MM.1S (cell line): ENCODE measurements around the gene ADAMTS12.

Experiments used
- DNase-seq: peaks from one replicate; pipeline ENCODE4 v3.0.0-alpha.2; 2015
- H2AFZ ChIP-seq: fragments of 300-600 bp; sonication (generic); 2 replicates; pipeline ENCODE4 v1.6.0; 2016; ENCODE audit warnings: antibody characterized with exemption, low read length
- H3F3A ChIP-seq: fragments of 300-600 bp; sonication (generic); 2 replicates; pipeline ENCODE4 v1.6.1; 2016; ENCODE audit warnings: mild to moderate bottlenecking, antibody characterized with exemption, low read length, moderate library complexity, mixed read lengths; ENCODE audit not compliant: insufficient read depth
- H3K27ac ChIP-seq: fragments of 300-600 bp; sonication (generic); 2 replicates; pipeline ENCODE4 v1.5.1; 2016; ENCODE audit warnings: mild to moderate bottlenecking, low read length
- H3K27me3 ChIP-seq: fragments of 300-600 bp; sonication (generic); replicated peaks from 2 replicates; pipeline ENCODE4 v1.6.0; 2016; ENCODE audit warnings: low read length; ENCODE audit not compliant: insufficient read depth
- H3K36me3 ChIP-seq: fragments of 300-600 bp; sonication (generic); replicated peaks from 2 replicates; pipeline ENCODE4 v1.6.1; 2016; ENCODE audit warnings: mild to moderate bottlenecking, low read length, mixed read lengths; ENCODE audit not compliant: insufficient read depth
- H3K4me1 ChIP-seq: fragments of 300-600 bp; sonication (generic); 2 replicates; pipeline ENCODE4 v1.6.1; 2016; ENCODE audit warnings: low read length, mixed read lengths
- H3K4me2 ChIP-seq: fragments of 300-600 bp; sonication (generic); 2 replicates; pipeline ENCODE4 v1.6.0; 2016; ENCODE audit warnings: low read depth, low read length
- H3K4me3 ChIP-seq: fragments of 300-600 bp; sonication (generic); 2 replicates; pipeline ENCODE4 v1.5.1; 2016; ENCODE audit warnings: low read length, mixed read lengths
- H3K79me2 ChIP-seq: fragments of 300-600 bp; sonication (generic); 2 replicates; pipeline ENCODE4 v1.6.1; 2016; ENCODE audit warnings: mixed run types, low read length, mixed read lengths
- H3K9ac ChIP-seq: fragments of 300-600 bp; sonication (generic); 2 replicates; pipeline ENCODE4 v1.6.1; 2016; ENCODE audit warnings: low read length, mixed read lengths
- H3K9me2 ChIP-seq: fragments of 300-600 bp; sonication (generic); replicated peaks from 2 replicates; pipeline ENCODE4 v1.6.1; 2016; ENCODE audit warnings: mild to moderate bottlenecking, low read length, mixed read lengths; ENCODE audit not compliant: insufficient read depth
- H3K9me3 ChIP-seq: fragments of 300-600 bp; sonication (generic); replicated peaks from 2 replicates; pipeline ENCODE4 v1.6.1; 2016; ENCODE audit warnings: mild to moderate bottlenecking, low read length, mixed read lengths; ENCODE audit not compliant: insufficient read depth
- H4K20me1 ChIP-seq: fragments of 300-600 bp; sonication (generic); 2 replicates; pipeline ENCODE4 v1.6.1; 2016; ENCODE audit warnings: mild to moderate bottlenecking, low read length, moderate library complexity, mixed read lengths; ENCODE audit not compliant: insufficient read depth
- CTCF ChIP-seq: fragments of 300-600 bp; sonication (generic); IDR thresholded peaks from 2 replicates; pipeline ENCODE4 v1.5.1; 2016; ENCODE audit warnings: antibody characterized with exemption, low read length, mixed read lengths
- EZH2 ChIP-seq: fragments of 300-600 bp; sonication (generic); optimal IDR thresholded peaks from 2 replicates; pipeline ENCODE3; 2017; ENCODE audit warnings: low read depth, mild to moderate bottlenecking, antibody characterized with exemption, low read length, mixed read lengths
- EZH2phosphoT487 ChIP-seq: fragments of 300-600 bp; sonication (generic); IDR thresholded peaks from 2 replicates; pipeline ENCODE4 v1.6.1; 2018; ENCODE audit warnings: antibody characterized with exemption, low read length

Gene ADAMTS12

GRCh38 chr5:33604503-33604902 lies 287.3 kb downstream of the ADAMTS12 start:
- no peak overlapping the region for H3K27ac ChIP-seq
- no peaks in the 10 kb centered on the region for H3K27me3 ChIP-seq
- TF ChIP-seq EZH2 (no peak), EZH2phosphoT487 (no peak), CTCF (no peak)
- H3F3A ChIP-seq, result no peaks in the 10 kb centered on the region
- H3K9me3 ChIP-seq, result no peaks in the 10 kb centered on the region
- H3K36me3 ChIP-seq, result no peaks in the 10 kb centered on the region
- no peak for DNase-seq
- H3K4me3 ChIP-seq, result no peak overlapping the region
- no peak overlapping the region for H3K9ac ChIP-seq
- H3K9me2 ChIP-seq, result no peaks in the 10 kb centered on the region
- no peaks in the 10 kb centered on the region for H3K79me2 ChIP-seq
- H3K4me1 ChIP-seq, result no peaks in the 10 kb centered on the region
- H4K20me1 ChIP-seq, result no peaks in the 10 kb centered on the region
- H2AFZ ChIP-seq, result no peak overlapping the region
- no peak overlapping the region for H3K4me2 ChIP-seq

DNA sequence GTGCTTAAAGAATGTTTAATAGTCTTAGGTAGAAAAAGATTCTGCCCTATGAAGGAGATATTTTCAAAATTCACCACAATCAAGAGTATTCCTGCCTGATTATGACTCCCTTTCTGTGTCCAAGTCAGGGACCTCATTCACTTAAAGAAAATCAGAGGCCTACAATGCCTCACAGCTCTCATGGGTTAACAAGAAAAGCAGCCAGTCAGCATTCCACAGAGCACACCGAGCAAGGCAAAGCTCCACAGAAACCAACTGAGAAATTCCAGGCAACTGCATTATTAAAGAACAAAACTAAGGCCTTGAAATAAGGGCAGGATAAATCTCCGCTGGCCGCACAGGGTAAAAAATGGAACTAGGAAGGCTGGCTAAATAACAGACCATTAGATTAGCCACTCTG lies 289.9 kb downstream of the ADAMTS12 start:
- Histone ChIP-seq H3K27ac (no peak overlapping the region), H3K4me1 (no peaks in the 10 kb centered on the region), H4K20me1 (no peaks in the 10 kb centered on the region), H3K27me3 (no peaks in the 10 kb centered on the region), H3K9me3 (no peaks in the 10 kb centered on the region), H3F3A (no peaks in the 10 kb centered on the region), H3K4me2 (no peak overlapping the region), H3K79me2 (no peaks in the 10 kb centered on the region), H3K9ac (no peak overlapping the region), H3K4me3 (no peak overlapping the region), H3K9me2 (no peaks in the 10 kb centered on the region), H2AFZ (no peak overlapping the region), H3K36me3 (no peaks in the 10 kb centered on the region)
- TF ChIP-seq EZH2, result no peak
- no peak for TF ChIP-seq CTCF
- TF ChIP-seq EZH2phosphoT487, result no peak
- DNase-seq, result no peak

DNA sequence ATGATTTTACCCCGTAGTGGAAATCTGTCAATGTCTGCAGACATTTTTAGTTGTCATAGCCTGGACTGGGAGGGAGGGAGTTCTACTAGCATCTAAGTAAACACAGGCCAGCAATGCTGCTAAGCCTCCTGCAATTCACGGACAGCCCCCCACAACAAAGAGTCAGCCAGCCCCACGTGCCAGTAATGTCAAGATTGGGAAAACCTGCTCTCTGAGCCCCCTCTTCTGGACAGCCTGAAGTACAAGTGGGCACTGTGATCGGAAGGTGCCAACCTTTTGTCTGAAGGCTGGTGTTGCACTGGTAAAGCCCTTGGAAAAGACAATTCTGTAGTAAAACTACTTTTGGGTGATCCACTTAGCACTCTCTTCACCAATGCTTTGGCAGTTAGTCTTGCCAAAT lies 296.5 kb downstream of the ADAMTS12 start:
- TF ChIP-seq CTCF (no peak), EZH2 (no peak), EZH2phosphoT487 (no peak)
- Histone ChIP-seq H4K20me1 (no peaks in the 10 kb centered on the region), H2AFZ (no peak overlapping the region), H3K27me3 (no peaks in the 10 kb centered on the region), H3K4me3 (no peak overlapping the region), H3K9ac (no peak overlapping the region), H3K9me3 (no peaks in the 10 kb centered on the region), H3K36me3 (no peaks in the 10 kb centered on the region), H3K79me2 (no peaks in the 10 kb centered on the region), H3K27ac (no peak overlapping the region), H3F3A (no peaks in the 10 kb centered on the region), H3K9me2 (no peaks in the 10 kb centered on the region), H3K4me1 (no peaks in the 10 kb centered on the region), H3K4me2 (no peak overlapping the region)
- no peak for DNase-seq
